Measurements from ENCODE around the gene HHEX. TPM values are rescaled to one million over a fixed set of nuclear protein-coding genes. Genes with fewer than 3 reads are reported as not detected.

HHEX gene
- total and polyA plus RNA-seq, 11 donors: 1.5 to 14.0 (median 3.9) TPM

DNA sequence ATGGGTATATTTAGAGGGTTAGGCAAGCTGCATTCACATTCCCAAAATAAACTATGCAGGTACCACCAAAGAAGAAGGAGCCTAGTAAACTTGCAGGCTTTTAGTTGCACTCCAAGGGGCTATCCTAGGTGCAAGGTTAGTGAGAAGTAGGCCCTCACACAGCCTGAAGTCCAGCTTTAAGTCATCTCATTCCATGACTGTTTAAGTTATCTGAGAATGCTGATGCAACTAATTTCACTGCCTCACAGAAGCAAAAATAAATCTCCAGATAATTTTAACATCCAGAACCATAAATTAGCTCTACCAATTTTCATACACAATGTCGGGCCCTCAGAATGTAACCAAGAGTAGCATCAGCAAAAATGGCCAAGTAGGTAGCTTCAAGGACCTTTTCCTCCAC, 34.3 kb upstream of the HHEX start:
- no peak for TF ChIP-seq POLR2A (IDR thresholded peaks at IDR 0.05)
- TF ChIP-seq, protein P1, sequence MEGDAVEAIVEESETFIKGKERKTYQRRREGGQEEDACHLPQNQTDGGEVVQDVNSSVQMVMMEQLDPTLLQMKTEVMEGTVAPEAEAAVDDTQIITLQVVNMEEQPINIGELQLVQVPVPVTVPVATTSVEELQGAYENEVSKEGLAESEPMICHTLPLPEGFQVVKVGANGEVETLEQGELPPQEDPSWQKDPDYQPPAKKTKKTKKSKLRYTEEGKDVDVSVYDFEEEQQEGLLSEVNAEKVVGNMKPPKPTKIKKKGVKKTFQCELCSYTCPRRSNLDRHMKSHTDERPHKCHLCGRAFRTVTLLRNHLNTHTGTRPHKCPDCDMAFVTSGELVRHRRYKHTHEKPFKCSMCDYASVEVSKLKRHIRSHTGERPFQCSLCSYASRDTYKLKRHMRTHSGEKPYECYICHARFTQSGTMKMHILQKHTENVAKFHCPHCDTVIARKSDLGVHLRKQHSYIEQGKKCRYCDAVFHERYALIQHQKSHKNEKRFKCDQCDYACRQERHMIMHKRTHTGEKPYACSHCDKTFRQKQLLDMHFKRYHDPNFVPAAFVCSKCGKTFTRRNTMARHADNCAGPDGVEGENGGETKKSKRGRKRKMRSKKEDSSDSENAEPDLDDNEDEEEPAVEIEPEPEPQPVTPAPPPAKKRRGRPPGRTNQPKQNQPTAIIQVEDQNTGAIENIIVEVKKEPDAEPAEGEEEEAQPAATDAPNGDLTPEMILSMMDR (IDR thresholded peaks at IDR 0.05): no peak
- Histone ChIP-seq H3K36me3 (peaks cover 0 to 19% (median 0%) of the 10 kb centered on the region in 9 donors), H3K4me3 (no peak overlapping the region), H3K4me1 (no peaks in the 10 kb centered on the region), H3K9me3 (no peaks in the 10 kb centered on the region), H3K27me3 (no peaks in the 10 kb centered on the region), H3K27ac (no peak overlapping the region)
- ATAC-seq (no peak), DNase-seq (no peak)
- 90 to 100% (median 92%) methylated on average over 1 of the region's 1 CpG for WGBS, 4 donors
- intact Hi-C loops (cut with DNase I): no loop called here

DNA sequence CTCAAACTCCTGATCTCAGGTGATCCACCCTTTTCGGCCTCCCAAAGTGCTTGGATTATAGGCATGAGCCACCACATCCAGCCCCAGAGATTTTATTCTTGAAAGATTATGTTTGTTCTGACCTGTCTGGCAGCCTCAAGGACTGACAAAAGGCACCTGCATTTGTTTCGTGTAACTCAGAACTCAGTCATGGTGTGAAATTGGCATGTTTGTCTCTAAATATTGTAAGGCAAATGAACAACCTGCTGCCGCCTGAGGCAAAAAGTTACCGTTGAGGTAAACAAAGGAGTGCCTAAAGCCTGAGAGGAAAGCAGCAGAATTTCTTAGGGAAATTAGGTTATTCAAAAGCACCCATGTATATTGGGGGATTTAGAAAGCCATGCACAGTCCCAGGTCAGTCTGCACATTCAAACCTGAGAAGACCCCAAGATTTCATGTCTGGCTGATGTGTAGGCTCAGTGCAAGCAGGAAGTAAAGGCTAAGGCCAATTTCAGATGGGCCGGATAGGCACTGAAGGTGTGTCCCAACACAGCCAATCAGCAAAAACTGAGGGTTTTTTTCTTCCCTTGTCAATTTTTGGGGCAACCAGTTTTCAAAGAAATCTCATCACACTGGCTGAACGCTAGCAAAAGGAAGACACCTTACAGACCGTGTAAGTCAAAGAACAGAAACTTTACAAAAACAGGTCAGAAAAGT, 33.3 kb upstream of the HHEX start:
- peaks cover 0 to 18% (median 0%) of the 10 kb centered on the region in 9 donors for H3K36me3 ChIP-seq
- DNase-seq (no peak), ATAC-seq (no peak)
- H3K27me3 ChIP-seq: no peaks in the 10 kb centered on the region
- 88 to 97% (median 94%) methylated on average over 7 of the region's 7 CpGs for WGBS, 4 donors
- H3K4me3 ChIP-seq: no peak overlapping the region
- no peaks in the 10 kb centered on the region for H3K4me1 ChIP-seq
- H3K27ac ChIP-seq: no peak overlapping the region
- no peak for TF ChIP-seq POLR2A (IDR thresholded peaks at IDR 0.05)
- TF ChIP-seq, protein P1 (IDR thresholded peaks at IDR 0.05): no peak
- H3K9me3 ChIP-seq: peaks cover 0 to 6% (median 0%) of the 10 kb centered on the region in 12 donors
- intact Hi-C loops (cut with DNase I): no loop called here

DNA sequence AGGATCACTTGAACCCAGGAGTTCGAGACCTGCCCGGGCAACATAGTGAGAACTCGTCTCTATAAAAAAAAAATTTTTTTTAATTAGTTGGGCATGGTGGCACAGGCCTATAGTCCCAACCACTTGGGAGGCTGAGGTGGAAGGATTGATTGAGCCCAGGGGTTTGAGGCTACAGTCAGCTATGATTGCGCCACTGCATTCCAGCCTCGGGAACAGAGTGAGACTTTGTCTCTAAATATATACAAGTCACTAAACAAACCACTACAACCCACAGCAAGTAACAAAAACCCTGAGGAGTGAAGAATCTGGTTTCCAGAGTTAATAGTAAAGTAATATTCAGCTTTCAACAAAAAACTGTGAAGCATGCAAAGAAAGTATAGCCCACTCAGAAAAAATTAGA, 32.7 kb upstream of the HHEX start:
- WGBS, 4 donors: 86 to 94% (median 93%) methylated on average over 5 of the region's 5 CpGs
- Histone ChIP-seq H3K4me3 (no peak overlapping the region), H3K36me3 (peaks cover 0 to 15% (median 0%) of the 10 kb centered on the region in 9 donors), H3K27me3 (no peaks in the 10 kb centered on the region), H3K4me1 (no peaks in the 10 kb centered on the region), H3K9me3 (peaks cover 0 to 10% (median 1%) of the 10 kb centered on the region in 12 donors), H3K27ac (no peak overlapping the region)
- DNase-seq (no peak), ATAC-seq (no peak)
- intact Hi-C loops (cut with DNase I): no loop called here
- TF ChIP-seq, protein P1 (IDR thresholded peaks at IDR 0.05): no peak
- TF ChIP-seq POLR2A (IDR thresholded peaks at IDR 0.05): no peak

DNA sequence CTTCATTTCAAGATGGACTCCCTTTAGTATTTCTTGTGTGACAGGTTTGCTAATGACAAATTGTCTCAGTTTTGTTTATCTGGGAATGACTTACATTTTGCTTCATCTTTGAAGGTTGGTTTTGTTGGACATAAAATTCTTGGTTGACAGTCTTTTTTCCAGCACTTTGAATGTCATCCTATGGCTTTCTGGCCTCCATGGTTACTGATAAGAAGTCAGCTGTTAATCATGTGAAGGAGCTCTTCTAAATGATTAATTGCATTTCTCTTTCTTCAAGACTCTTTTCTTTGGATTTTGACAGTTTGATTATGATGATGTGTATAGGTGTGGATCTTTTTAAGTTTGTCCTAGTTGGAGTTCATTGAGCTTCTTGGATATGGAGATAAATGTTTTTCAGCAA, 26.9 kb upstream of the HHEX start:
- Histone ChIP-seq H3K9me3 (peaks cover 0 to 32% (median 15%) of the 10 kb centered on the region in 12 donors), H3K27ac (no peak overlapping the region)
- no peak for ATAC-seq

More for the DNA sequence above, 26.9 kb upstream of the HHEX start:
- H3K36me3 ChIP-seq: no peaks in the 10 kb centered on the region
- no peaks in the 10 kb centered on the region for H3K27me3 ChIP-seq
- intact Hi-C loops (cut with DNase I): no loop called here
- no peaks in the 10 kb centered on the region for H3K4me1 ChIP-seq
- H3K4me3 ChIP-seq: no peak overlapping the region
- no peak for DNase-seq
- no peak for TF ChIP-seq POLR2A (IDR thresholded peaks at IDR 0.05)
- TF ChIP-seq, protein P1 (IDR thresholded peaks at IDR 0.05): no peak

Measured in heart left ventricle (tissue), 16 donors.